ENCODE data around the gene TXLNB.
"Not testable (repeated sequence)": the region's sequence is repeated elsewhere in the genome, so short reads cannot be mapped to it uniquely, and the experiment has no call there.

TXLNB gene

DNA sequence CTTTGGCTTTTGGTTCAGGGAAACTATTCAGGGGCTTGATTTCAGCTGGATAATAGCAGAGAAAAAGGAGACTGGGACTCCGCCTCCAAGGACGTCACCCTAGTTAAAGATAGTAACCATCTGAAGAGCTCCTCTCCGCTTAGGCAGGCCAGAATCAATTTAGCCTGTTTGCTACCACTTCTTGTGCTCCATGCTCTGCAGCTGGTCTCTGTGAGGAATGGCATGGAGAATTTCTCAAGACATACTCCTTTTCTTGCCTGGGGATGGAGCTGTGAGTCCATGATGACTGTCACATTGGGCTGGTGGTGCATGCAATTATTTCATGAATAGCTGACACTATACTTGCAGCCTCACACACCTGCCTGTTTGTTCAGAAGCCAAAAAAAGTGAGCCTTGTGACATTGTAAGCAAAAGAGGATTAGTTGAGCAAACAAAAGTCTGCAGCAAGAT, 61.4 kb downstream of the TXLNB start:
- DNase-seq, result no peak

DNA sequence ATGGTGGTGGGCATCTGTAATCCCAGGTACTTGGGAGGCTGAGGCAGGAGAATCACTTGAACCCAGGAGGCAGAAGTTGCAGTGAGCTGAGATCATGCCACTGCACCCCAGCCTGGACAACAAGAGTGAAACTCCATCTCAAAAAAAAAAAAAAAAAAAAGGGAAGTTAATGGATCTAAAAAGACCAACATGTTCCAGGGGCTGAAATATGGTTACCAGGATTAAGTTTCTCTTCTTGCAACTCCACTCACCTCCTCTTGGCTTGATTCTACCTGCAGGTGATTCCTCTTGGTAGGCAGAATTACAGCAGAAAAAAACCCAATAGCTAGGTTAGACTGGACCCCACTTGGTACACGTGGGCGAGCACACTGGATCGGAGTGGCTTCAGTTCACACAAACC, 63.4 kb downstream of the TXLNB start:
- DNase-seq, result not testable (repeated sequence)

DNA sequence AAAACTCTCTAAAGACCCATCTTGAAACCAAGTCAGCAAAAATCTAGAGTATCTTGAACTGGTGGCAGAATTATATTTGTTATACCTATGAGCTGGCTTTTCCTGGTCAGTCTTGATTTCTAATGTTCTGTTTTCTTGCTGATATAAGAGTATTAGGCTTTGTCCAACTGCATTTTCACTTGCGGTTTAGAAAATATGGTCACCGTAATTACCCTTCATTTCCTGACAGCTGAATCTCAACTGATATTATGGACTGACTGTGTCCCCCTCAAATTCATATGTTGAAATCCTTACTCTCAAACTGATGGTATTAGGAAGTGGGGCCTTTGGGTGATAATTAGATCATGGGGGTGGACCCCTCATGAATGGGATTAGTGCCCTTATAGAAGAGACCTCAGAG, 72.1 kb downstream of the TXLNB start:
- no peak for DNase-seq

DNA sequence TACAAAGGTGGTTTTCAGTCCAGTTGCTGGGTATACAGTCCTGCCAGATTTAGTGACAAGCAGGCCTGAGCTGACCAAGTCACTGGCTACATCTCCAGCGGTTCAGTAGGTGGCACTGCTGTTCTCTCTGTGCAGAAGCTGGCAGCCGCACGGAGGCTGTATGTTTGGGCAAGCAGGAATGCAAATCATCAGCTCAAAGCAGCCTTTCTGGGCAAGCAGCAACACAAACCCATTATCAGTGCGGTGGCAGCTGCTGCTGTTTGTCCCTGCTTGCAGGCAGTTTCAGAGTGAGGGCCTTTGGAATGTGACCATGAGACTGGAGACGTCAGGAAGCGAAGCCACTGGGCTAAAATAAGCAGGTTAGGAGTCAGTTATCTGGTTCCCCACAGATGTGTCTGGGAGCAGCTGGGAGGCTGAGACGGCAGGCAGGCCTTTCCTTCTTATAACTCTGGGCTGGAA, 72.5 kb downstream of the TXLNB start:
- peak; percentile 22 for DNase-seq

DNA sequence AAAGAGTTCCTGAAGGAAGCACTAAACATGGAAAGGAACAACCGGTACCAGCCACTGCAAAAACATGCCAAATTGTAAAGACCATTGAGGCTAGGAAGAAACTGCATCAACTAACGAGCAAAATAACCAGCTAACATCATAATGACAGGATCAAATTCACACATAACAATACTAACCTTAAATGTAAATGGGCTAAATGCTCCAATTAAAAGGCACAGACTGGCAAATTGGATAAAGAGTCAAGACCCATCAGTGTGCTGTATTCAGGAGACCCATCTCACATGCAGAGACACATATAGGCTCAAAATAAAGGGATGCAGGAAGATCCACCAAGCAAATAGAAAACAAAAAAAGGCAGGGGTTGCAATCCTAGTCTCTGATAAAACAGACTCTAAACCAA, 79.3 kb downstream of the TXLNB start:
- not testable (repeated sequence) for DNase-seq

DNA sequence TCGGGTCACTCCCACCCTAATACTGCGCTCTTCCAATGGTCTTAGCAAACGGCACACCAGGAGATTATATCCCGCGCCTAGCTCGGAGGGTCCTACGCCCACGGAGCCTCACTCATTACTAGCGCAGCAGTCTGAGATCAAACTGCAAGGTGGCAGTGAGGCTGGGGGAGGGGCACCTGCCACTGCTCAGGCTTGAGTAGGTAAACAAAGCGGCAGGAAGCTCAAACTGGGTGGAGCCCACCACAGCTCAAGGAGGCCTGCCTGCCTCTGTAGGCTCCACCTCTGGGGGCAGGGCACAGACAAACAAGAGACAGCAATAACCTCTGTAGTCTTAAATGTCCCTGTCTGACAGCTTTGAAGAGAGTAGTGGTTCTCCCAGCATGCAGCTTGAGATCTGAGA, 81.0 kb downstream of the TXLNB start:
- not testable (repeated sequence) for DNase-seq

DNA sequence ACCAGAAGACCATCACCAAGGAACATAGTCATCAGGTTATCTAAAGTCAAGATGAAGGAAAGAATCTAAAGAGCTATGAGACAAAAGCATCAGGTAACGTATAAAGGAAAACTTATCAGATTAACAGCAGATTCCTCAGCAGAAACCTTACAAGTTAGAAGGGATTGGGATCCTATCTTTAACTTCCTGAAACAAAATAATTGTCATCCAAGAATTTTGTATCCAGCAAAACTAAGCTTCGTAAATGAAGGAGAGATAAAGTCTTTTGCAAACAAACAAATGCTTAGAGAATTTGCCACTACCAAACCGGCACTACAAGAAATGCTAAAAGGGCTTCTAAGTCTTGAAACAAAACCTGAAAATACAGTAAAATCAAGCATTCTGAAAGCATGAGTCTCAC, 86.0 kb downstream of the TXLNB start:
- no peak for DNase-seq

DNA sequence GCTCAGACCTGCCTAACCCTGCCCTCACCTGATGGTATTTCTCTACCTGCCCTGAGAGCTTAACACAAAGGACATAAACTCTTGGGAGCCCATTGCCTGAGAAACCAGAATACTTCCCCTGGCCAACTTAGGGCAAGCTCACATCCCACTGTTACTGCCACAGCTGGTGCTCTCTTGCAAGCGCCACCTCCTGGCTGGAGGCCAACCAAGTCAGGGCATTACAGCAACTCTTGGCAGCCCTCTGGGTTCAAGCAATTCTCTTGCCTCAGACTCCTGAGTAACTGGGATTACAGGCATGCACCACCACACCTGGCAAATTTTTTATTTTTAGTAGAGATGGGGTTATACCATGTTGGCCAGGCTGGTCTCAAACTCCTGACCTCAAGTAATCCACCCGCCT, 86.8 kb downstream of the TXLNB start:
- no peak for DNase-seq

DNA sequence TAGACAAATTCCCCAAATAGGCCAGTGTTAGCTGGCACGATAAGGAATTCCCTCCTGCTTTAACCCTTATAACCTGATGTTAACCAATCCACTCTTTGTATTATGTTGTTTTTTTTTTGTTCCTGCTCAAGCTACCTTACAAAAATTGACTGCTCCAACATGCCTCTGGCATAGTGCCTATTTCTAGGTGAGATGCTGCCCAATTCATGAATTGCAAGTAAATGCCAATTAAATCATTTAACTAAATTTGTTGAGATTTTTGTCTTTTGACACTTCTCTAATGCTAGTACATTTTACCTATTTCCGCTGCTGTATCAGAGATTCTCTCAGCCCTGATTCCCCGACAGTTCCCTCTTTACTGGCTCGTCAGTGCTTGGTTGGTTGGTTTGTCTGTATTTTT, 90.4 kb downstream of the TXLNB start:
- no peak for DNase-seq

DNA sequence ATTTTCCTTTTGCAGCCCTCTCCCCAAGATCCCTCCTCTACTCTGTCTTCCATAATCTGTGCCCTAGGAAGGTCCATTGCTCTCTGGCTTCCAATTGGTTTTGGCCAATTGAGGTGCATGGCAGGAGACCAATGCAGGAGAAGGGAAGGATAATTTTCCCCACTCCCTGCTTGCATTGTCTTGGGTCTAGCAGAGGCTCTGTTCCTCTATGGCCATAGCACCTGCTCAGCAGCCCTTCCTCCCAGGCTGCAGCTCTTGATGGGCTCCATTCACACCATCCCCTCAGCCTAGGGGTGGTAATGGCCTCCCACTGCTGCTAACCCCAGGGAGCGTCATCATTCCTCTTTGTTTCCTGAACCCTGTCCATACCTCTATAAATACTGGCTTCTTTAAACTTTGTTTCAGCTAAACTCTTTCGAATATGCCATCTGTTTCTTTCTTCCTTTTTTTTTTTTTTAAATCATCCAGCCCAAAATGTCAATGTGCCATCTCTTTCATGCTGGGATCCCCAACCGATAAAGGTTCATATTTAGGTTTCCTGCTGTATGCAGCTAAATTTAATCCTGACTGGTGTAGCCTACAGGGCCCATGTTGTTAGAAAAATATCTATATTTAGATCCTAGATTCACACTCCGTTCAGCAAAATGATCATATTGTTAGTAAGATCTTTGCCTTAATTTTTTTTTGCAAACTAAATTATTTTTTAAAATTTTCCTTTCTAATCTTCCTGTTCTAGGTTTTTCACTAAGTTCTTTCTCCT, 93.1 kb downstream of the TXLNB start:
- DNase-seq, result no peak

DNA sequence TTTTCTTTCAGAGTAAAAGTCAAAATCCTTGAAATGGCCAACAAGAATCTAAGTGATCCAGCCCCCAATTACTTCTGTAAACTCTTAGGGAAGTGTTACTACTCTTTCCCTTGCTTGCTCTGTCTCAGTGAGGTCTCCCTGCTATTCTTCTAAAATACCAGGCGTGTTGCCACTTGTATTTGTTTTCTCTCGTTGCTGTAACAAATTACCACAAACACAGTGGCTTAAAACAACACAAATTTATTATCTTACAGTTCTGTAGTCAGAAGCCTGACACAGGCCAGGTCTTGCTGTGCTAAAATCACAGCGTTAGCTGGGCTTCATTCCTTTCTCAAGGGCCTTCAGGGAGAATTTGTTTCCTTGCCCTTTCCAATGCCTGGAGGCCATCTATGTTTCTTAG, 97.1 kb downstream of the TXLNB start:
- DNase-seq, result no peak
